ENCODE results near the gene MUS81.

DNA sequence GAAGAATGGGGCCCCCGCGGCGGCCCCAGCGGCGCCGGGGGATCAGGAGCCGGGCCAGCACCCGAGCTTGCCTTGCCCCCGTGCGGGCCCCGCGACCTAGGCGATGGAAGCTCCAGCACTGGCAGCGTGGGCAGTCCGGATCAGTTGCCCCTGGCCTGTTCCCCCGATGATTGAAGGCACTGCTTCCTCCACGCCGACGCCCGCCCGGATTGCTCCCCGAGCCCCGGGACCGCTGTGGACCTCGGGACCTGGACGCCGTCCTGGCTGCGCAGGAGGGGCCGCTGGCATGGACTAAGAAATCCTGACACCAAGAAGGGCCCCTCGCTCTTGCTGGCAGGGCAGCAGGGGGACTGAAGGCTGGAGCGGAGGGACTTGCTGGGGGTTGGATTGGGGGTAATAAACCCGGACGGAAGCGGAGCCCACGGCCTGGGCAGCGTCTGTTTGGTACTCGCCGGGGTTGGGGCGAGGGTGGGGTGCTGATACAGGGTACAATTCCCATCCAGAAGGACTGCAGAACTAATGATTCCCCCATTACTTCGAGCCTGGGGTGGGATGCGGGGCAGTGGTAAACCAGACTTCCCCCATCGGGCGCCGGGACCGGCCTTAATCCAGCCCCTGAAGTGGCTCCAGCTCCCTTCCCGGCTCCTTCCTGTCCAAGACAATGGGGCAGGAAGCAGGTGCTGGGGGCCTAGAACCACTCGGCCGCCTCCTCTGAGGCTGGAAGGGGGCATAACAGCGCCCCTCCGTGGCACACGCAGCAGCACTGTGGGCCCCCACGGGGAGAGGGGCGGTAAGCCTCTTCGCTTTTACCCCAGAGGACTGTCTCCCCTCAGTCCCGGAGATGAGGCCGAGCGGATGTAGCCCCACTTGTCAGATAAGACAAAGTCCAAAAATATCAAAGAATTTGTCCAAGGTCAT, 31.2 kb downstream of the MUS81 start:
- TF ChIP-seq, protein P1, sequence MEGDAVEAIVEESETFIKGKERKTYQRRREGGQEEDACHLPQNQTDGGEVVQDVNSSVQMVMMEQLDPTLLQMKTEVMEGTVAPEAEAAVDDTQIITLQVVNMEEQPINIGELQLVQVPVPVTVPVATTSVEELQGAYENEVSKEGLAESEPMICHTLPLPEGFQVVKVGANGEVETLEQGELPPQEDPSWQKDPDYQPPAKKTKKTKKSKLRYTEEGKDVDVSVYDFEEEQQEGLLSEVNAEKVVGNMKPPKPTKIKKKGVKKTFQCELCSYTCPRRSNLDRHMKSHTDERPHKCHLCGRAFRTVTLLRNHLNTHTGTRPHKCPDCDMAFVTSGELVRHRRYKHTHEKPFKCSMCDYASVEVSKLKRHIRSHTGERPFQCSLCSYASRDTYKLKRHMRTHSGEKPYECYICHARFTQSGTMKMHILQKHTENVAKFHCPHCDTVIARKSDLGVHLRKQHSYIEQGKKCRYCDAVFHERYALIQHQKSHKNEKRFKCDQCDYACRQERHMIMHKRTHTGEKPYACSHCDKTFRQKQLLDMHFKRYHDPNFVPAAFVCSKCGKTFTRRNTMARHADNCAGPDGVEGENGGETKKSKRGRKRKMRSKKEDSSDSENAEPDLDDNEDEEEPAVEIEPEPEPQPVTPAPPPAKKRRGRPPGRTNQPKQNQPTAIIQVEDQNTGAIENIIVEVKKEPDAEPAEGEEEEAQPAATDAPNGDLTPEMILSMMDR (IDR thresholded peaks at IDR 0.05; ENCODE audit: borderline replicate concordance, extremely low read depth, low read length, poor library complexity, severe bottlenecking) = peak; percentile 49
- no peak for TF ChIP-seq EZH2 (IDR thresholded peaks at IDR 0.05; ENCODE audit: borderline replicate concordance, low read depth, low read length, severe bottlenecking)
